Aorta (tissue), 5 donors: ENCODE results near the gene SAMD8. TPM values are rescaled to one million over a fixed set of nuclear protein-coding genes. Genes with fewer than 3 reads are reported as not detected.

Experiments
- ATAC-seq: fragments of 200-7000 bp; cut with Tn5 transposase; one replicate; pipeline ENCODE4 v1.9.1; 2022; ENCODE audit warnings: moderate library complexity; ENCODE audit not compliant: low FRiP score
- DNase-seq, 2 donors: peaks; one replicate each; pipeline ENCODE4 v3.0.0-alpha.2; 2020
- H3K27ac ChIP-seq, 2 donors: one replicate each; pipeline ENCODE4 v1.5.1; 2013; ENCODE audit warnings: low read length in 2 of 2, mild to moderate bottlenecking in 2 of 2, moderate library complexity in 2 of 2, control low read depth in 1 of 2, inconsistent platforms in 1 of 2, low read depth in 1 of 2
- H3K27me3 ChIP-seq, 2 donors: one replicate each; pipeline ENCODE4 v1.6.1; 2013; ENCODE audit warnings: control low read depth in 1 of 2, low read length in 1 of 2, mild to moderate bottlenecking in 1 of 2, moderate library complexity in 1 of 2; ENCODE audit not compliant: insufficient read depth in 2 of 2, control insufficient read depth in 1 of 2
- H3K36me3 ChIP-seq, 2 donors: one replicate each; pipeline ENCODE4 v1.6.1; 2013; ENCODE audit warnings: control low read depth in 1 of 2, low read length in 1 of 2, mild to moderate bottlenecking in 1 of 2; ENCODE audit not compliant: insufficient read depth in 2 of 2, control insufficient read depth in 1 of 2
- H3K4me1 ChIP-seq, 2 donors: one replicate each; pipeline ENCODE4 v1.6.1; 2013; ENCODE audit warnings: low read length in 2 of 2, control low read depth in 1 of 2, mild to moderate bottlenecking in 1 of 2, moderate library complexity in 1 of 2; ENCODE audit not compliant: insufficient read depth in 2 of 2, control insufficient read depth in 1 of 2
- H3K4me3 ChIP-seq, 2 donors: one replicate each; pipeline ENCODE4 v1.5.1; 2013; ENCODE audit warnings: low read length in 2 of 2, control low read depth in 1 of 2, mild to moderate bottlenecking in 1 of 2
- H3K9me3 ChIP-seq: one replicate; pipeline ENCODE4 v1.6.1; 2013; ENCODE audit warnings: mild to moderate bottlenecking, low read length; ENCODE audit not compliant: control insufficient read depth
- WGBS, 2 donors: extraction: QIAGEN DNeasy Blood & Tissue Kit; methylation state at CpG; one replicate each; pipeline ENCODE4 v1.1.7; 2013; 5-methylcytosine and 5-hydroxymethylcytosine counted together
- intact Hi-C, 2 donors: fragments of 100-400 bp; cut with DNase I; formaldehyde crosslinking; loops; one replicate each; pipeline versions ENCODE4 v1.14.2 to v1.15.0; 2022
- polyA plus RNA-seq, 2 donors: library from polyadenylated mRNA; stranded (reverse); fragments of 200-250 nt; gene quantifications; one replicate each; pipeline ENCODE4 v1.2.3, GENCODE V29; 2013
- total RNA-seq, 2 donors: library from RNA; stranded (reverse); fragmentation: NEBNext Ultra II Directional; extraction: Animal tissue kit (Norgen Biotek cat#: 25700); gene quantifications; one replicate each; pipeline ENCODE4 v1.2.1, GENCODE V29; 2021
- donor health status: healthy with polysubstance abuse.
- donor health status: Bipolar disorder and iron deficiency.
- donor health status: DM: no; HTN: no; CAD: no.
- donor health status: DM: no; HTN: no; CAD: no.
- donor health status: DM: yes; HTN: yes; CAD: no.

Gene SAMD8
- total and polyA plus RNA-seq, 4 donors: 6.8 to 37.5 (median 21.8) TPM

- H3K36me3 ChIP-seq: no peaks in the 10 kb centered on the region
- DNase-seq (peak in 1 of 2 donors; percentile 41), ATAC-seq (no peak)
- WGBS, 2 donors: 88 to 91% methylated on average over 14 of the region's 14 CpGs
- no peak overlapping the region for H3K4me3 ChIP-seq
- H3K27me3 ChIP-seq: no peaks in the 10 kb centered on the region
- no peaks in the 10 kb centered on the region for H3K9me3 ChIP-seq
- H3K4me1 ChIP-seq: no peaks in the 10 kb centered on the region
- H3K27ac ChIP-seq: no peak overlapping the region
- intact Hi-C loops: loop anchor here in 1 of 2 donors (5.0 kb wide), 2 partner anchors 833 to 853 kb away; no protein-coding TSS in a partner anchor
Observed at GRCh38 chr10:75095631-75096030, 15.8 kb upstream of the SAMD8 start.

GRCh38 chr10:75096749-75097148, 14.7 kb upstream of the SAMD8 start:
- intact Hi-C loops: loop anchor here in 1 of 2 donors (5.0 kb wide), 2 partner anchors 834 to 854 kb away; no protein-coding TSS in a partner anchor
- DNase-seq: no peak
- Histone ChIP-seq H3K4me3 (no peak overlapping the region), H3K36me3 (no peaks in the 10 kb centered on the region), H3K27me3 (no peaks in the 10 kb centered on the region), H3K27ac (no peak overlapping the region), H3K4me1 (no peaks in the 10 kb centered on the region), H3K9me3 (no peaks in the 10 kb centered on the region)
- no peak for ATAC-seq

- intact Hi-C loops: loop anchor here in 1 of 2 donors (5.0 kb wide), 2 partner anchors 835 to 855 kb away; no protein-coding TSS in a partner anchor
- DNase-seq: peak in 1 of 2 donors; percentile 61
- no peaks in the 10 kb centered on the region for H3K9me3 ChIP-seq
- H3K4me1 ChIP-seq: no peaks in the 10 kb centered on the region
- H3K4me3 ChIP-seq: no peak overlapping the region
- no peaks in the 10 kb centered on the region for H3K36me3 ChIP-seq
- no peaks in the 10 kb centered on the region for H3K27me3 ChIP-seq
- ATAC-seq: no peak
- 93% methylated on average over 11 of the region's 11 CpGs for WGBS, 2 donors
- H3K27ac ChIP-seq: no peak overlapping the region
Observed at GRCh38 chr10:75097666-75098285, 13.7 kb upstream of the SAMD8 start.

GRCh38 chr10:75098902-75099673, 12.4 kb upstream of the SAMD8 start:
- Histone ChIP-seq H3K36me3 (no peaks in the 10 kb centered on the region), H3K27ac (no peak overlapping the region), H3K4me3 (no peak overlapping the region), H3K4me1 (no peaks in the 10 kb centered on the region), H3K9me3 (no peaks in the 10 kb centered on the region), H3K27me3 (no peaks in the 10 kb centered on the region)
- DNase-seq (peak in 1 of 2 donors; percentile 55), ATAC-seq (no peak)
- WGBS, 2 donors: 85 to 89% methylated on average over 14 of the region's 14 CpGs
- intact Hi-C loops: loop anchor here in 1 of 2 donors (5.0 kb wide), 2 partner anchors 837 to 857 kb away; no protein-coding TSS in a partner anchor

- Histone ChIP-seq H3K36me3 (no peaks in the 10 kb centered on the region), H3K9me3 (no peaks in the 10 kb centered on the region), H3K4me1 (no peaks in the 10 kb centered on the region), H3K4me3 (no peak overlapping the region), H3K27ac (no peak overlapping the region), H3K27me3 (no peaks in the 10 kb centered on the region)
- DNase-seq: peak; percentile 87 to 95
- ATAC-seq: peak; percentile 90
- intact Hi-C loops: loop anchor here (1.0 to 5.0 kb wide), 4 partner anchors 833 to 858 kb away; no protein-coding TSS in a partner anchor
- WGBS, 2 donors: 31 to 33% methylated on average over 18 of the region's 18 CpGs
Observed at GRCh38 chr10:75099952-75100763, 11.3 kb upstream of the SAMD8 start.

- Histone ChIP-seq H3K27ac (no peak overlapping the region), H3K36me3 (no peaks in the 10 kb centered on the region), H3K9me3 (no peaks in the 10 kb centered on the region), H3K4me1 (no peaks in the 10 kb centered on the region), H3K27me3 (no peaks in the 10 kb centered on the region), H3K4me3 (no peak overlapping the region)
- intact Hi-C loops: loop anchor here in 1 of 2 donors (1.0 to 5.0 kb wide), 2 partner anchors 834 to 859 kb away; no protein-coding TSS in a partner anchor
- 68 to 86% methylated on average over 4 of the region's 4 CpGs for WGBS, 2 donors
- no peak for ATAC-seq
- DNase-seq: peak in 1 of 2 donors; percentile 31
Observed at GRCh38 chr10:75100764-75101291, 10.6 kb upstream of the SAMD8 start.

GRCh38 chr10:75101416-75102251, 9.8 kb upstream of the SAMD8 start:
- H3K36me3 ChIP-seq: no peaks in the 10 kb centered on the region
- ATAC-seq (no peak), DNase-seq (peak in 1 of 2 donors; percentile 66)
- H3K9me3 ChIP-seq: no peaks in the 10 kb centered on the region
- intact Hi-C loops: loop anchor here in 1 of 2 donors (5.0 kb wide), 1 partner anchor 834 kb away; no protein-coding TSS in a partner anchor
- no peak overlapping the region for H3K27ac ChIP-seq
- H3K4me1 ChIP-seq: no peaks in the 10 kb centered on the region
- WGBS, 2 donors: 95 to 96% methylated on average over 12 of the region's 12 CpGs
- H3K4me3 ChIP-seq: no peak overlapping the region
- no peaks in the 10 kb centered on the region for H3K27me3 ChIP-seq
